ENCODE measurements around the gene PRRC2B. TPM values are rescaled to one million over a fixed set of nuclear protein-coding genes. Genes with fewer than 3 reads are reported as not detected.
"Not testable (repeated sequence)": the region's sequence is repeated elsewhere in the genome, so short reads cannot be mapped to it uniquely, and the experiment has no call there.

The PRRC2B gene
- 69.7 and 162 TPM in 2 replicates for total RNA-seq (ENCODE audit: low replicate concordance)

DNA sequence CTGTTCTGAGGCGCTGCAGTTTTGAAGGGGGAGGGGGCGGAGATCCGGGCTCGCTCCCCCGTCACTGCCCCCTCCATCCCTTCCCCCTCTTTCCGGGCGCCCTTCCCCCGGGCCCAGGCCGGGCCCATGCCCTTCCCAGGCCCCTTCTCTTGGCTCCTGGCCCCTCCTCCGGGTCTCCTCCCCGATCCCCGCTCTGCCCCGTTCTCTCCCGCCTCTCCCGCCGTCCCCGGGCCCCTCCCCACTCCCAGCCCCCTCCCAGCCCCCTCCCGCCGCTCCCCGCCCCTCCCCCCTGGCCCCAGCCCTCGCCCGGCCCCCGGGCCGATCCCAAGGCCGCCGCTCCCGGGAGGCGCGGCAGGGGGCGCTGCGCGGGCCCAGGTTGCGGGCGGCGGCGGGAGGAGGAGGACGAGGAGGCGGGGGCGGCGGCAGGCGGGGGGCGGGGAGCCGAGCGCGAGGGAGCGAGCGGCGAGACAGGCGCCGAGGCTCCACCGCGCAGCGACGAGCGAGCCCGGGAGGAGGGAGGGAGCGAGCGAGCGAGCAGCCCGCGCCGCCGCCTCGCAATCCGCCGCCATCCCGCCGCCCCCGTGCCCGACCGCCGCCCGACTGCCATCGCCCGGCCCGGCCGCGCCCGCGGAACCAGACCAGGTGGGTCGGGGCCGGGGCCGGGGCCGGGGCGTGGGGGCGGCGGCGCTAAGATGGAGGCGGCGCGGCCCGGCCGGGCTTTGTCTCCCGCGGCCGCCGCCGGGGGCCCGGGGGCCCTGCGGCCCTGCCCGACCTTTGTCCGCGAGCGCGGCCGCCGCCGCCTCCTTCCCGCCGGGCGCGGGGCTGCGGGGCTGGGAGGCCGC lies at the start of gene PRRC2B:
PRRC2B (plus strand) TSS at position 465 of the 842 bp plus-strand sequence. CDS start 36,059 bp downstream, outside the sequence.
- peak; percentile 66 for DNase-seq (ENCODE audit: low read depth)
- peak within 1 kb of the TSS; percentile 76 for H3K4me3 ChIP-seq (ENCODE audit: low read depth, low read length)
- TF ChIP-seq, protein P1, sequence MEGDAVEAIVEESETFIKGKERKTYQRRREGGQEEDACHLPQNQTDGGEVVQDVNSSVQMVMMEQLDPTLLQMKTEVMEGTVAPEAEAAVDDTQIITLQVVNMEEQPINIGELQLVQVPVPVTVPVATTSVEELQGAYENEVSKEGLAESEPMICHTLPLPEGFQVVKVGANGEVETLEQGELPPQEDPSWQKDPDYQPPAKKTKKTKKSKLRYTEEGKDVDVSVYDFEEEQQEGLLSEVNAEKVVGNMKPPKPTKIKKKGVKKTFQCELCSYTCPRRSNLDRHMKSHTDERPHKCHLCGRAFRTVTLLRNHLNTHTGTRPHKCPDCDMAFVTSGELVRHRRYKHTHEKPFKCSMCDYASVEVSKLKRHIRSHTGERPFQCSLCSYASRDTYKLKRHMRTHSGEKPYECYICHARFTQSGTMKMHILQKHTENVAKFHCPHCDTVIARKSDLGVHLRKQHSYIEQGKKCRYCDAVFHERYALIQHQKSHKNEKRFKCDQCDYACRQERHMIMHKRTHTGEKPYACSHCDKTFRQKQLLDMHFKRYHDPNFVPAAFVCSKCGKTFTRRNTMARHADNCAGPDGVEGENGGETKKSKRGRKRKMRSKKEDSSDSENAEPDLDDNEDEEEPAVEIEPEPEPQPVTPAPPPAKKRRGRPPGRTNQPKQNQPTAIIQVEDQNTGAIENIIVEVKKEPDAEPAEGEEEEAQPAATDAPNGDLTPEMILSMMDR (IDR thresholded peaks at IDR 0.05; ENCODE audit: insufficient read depth, low read length) = peak; percentile 43

DNA sequence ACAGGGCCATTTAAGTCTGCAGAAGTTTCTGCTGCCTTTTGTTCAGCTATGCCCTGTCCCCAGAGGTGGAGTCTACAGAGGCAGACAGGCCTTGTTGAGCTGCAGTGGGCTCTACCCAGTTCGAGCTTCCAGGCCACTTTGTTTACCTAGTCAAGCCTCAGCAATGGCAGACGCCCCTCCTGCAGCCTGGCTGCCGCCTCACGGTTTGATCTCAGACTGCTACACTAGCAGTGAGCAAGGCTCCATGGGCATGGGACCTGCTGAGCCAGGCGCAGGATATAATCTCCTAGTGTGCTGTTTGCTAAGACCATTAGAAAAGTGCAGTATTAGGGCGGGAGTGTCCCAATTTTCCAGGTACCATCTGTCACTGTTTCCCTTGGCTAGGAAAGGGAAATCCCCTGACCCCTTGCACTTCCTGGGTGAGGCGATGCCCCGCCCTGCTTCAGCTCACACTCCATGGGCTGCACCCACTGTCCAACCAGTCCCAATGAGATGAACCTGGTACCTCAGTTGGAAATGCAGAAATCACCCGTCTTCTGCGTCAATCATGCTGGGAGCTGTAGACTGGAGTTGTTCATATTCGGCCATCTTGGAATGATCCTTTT lies 48.9 kb upstream of the PRRC2B start:
- not testable (repeated sequence) for DNase-seq (ENCODE audit: low read depth); H3K4me3 ChIP-seq (ENCODE audit: low read depth, low read length)

DNA sequence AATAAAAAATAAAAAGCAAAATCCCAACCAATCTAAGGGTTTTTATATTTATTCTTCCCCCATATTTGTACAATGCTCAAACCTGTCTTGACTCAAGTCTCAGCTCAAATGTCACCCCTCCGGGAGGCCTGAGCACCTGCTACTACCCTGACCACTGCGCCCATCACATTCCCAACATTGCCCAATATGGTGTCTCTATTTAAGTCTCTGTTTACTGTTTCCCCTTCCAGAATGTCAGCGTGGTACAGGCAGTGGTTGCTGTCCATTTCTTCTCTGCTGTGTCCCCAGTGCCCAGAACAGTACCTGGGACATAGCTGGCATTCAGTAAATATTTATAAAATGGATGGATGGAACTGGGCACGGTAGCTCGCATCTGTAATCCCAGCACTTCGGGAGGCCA lies 47.3 kb upstream of the PRRC2B start:
- no peak overlapping the region for H3K4me3 ChIP-seq (ENCODE audit: low read depth, low read length)
- no peak for DNase-seq (ENCODE audit: low read depth)
- TF ChIP-seq, protein P1 (IDR thresholded peaks at IDR 0.05; ENCODE audit: insufficient read depth, low read length) = no peak

DNA sequence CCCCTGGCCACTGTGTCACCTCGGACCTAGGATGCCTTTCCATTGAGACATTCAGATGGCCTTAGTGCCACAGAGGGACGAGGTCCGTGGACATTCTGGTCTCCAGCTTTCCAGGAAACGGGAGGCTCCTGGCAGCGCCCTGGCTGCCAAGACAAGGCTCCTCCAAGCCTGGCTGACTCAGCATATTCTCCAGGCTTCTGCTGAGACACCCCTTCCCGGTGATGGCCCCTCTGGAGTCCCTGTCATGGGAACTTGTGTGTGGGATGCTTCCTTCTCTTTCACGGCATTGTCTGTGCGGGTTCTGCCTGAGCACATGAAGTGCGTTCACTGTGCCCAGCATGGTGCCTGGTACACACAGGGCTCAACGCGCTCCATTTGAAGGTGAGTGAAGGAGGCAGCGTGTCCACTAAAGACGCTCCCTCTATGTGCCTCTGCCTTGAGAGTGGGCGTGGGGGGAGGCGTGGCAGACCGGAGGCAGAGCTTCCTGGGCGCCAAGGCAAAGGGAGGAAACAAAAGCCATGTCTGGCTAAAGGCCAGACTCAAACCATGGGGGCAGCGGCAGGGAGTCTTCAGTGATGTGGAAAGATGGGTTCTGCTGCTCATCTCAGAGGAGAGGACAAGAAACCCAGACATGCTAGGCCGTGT lies 46.4 kb upstream of the PRRC2B start:
- TF ChIP-seq, protein P1 (IDR thresholded peaks at IDR 0.05; ENCODE audit: insufficient read depth, low read length) = no peak
- H3K4me3 ChIP-seq (ENCODE audit: low read depth, low read length) = no peak overlapping the region
- no peak for DNase-seq (ENCODE audit: low read depth)

DNA sequence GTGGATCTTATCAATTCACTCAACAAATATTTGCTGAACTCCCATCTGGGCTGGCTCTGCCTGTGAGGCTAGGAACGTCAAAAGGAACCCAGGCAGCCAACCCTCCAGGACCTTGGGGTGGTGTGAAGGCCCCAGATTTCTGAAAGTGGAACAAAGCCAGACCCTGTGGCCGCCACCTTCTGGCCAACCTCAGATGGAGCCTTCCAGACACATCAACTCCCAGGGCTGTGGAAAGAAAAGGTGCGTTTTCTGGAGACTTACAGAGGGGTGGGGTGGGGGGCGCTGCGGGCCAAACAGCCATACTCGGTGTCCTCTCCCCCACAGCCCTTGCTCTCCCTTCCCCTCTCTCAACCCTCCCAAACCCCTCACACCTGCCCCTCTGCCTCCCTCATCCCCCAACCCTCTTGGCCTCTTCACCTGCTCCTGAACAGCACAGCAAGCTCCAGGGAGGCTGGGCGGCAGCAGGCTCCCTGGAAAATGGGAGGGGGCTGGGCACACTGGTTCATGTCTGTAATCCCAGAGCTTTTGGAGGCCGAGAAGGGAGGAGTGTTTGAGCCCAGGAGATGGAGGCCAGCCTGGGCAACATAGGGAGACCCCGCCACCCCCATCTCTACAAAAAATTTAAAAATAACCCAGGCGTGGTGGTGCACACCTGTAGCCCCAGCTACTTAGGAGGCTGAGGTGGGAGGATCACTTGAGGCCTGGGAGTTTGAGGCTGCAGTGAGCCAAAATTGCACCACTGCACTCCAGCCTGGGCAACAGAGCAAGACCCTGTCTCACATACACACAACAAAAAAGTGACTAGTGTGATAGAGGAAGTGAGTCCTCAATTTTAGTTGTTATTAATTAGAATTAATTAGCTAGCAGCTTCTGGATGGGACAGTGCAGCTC lies 45.0 kb upstream of the PRRC2B start:
- TF ChIP-seq, protein P1 (IDR thresholded peaks at IDR 0.05; ENCODE audit: insufficient read depth, low read length) = no peak
- no peak overlapping the region for H3K4me3 ChIP-seq (ENCODE audit: low read depth, low read length)
- no peak for DNase-seq (ENCODE audit: low read depth)

DNA sequence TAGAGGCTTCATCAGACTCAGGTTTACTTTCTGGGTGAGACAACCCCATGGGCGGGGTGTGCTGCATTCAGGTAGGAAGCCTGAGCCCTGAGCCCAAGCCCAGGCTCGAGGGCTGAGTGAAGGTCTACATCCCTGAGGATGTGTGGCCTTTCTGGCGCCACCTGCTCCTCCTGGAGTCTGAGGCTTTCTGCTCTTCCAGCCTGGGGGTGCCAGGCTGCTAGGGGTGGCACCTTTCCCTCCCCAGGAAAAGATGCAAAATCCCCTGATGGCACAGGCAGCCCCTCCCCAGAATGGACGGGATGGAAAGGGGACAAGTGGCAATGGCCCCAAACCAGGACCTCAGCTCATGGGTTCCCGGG lies 44.4 kb upstream of the PRRC2B start:
- no peak for DNase-seq (ENCODE audit: low read depth)
- H3K4me3 ChIP-seq (ENCODE audit: low read depth, low read length) = no peak overlapping the region
- TF ChIP-seq, protein P1 (IDR thresholded peaks at IDR 0.05; ENCODE audit: insufficient read depth, low read length) = no peak
